NCI-H128 (cell line): Measurements from ENCODE around the gene SPDYE16.
"Not testable (repeated sequence)": the region's sequence is repeated elsewhere in the genome, so short reads cannot be mapped to it uniquely, and the experiment has no call there.

ENCODE experiments used
- DNase-seq: peaks from one replicate; lab custom pipeline; 2025; ENCODE audit not compliant: unreplicated experiment; lab: John Stamatoyannopoulos, UW

SPDYE16 gene

DNA sequence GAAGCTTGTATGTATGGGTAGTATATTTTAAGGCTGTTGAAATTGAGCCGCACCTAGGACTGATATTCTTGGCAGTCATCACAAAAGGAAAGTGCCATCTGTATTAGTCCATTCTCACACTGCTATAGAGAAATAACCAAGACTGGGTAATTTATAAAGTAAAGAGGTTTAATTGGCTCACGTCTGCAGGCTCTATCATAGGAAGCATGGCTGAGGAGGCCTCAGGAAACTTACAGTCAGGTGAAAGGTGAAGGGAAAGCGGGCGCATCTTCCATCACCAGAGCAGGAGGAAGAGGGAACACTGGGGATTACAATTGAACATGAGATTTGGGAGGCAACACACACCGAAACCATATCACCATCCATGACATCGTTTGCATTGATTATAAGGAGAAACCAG lies 8.9 kb upstream of the SPDYE16 start:
- DNase-seq = not testable (repeated sequence)

DNA sequence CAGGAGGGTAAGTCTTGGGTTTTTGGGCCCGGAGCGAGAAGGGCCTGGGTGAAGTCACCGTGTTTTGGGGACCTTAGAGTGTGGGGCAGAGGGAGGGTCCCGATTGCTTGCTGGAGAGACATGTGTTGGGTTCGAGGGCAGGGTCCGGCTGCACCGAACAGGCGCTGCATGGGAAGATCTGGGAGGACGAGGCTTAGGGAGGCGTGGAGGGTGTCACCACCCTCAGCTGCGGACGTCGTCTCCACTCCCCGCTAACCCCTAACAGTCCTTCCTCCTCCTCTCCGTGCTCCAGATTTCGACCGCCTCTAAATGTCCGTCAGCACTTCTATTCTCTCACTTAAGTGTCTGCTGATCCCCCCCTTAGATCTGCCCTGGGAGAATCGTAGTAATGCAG lies 6.8 kb upstream of the SPDYE16 start:
- DNase-seq = not testable (repeated sequence)

DNA sequence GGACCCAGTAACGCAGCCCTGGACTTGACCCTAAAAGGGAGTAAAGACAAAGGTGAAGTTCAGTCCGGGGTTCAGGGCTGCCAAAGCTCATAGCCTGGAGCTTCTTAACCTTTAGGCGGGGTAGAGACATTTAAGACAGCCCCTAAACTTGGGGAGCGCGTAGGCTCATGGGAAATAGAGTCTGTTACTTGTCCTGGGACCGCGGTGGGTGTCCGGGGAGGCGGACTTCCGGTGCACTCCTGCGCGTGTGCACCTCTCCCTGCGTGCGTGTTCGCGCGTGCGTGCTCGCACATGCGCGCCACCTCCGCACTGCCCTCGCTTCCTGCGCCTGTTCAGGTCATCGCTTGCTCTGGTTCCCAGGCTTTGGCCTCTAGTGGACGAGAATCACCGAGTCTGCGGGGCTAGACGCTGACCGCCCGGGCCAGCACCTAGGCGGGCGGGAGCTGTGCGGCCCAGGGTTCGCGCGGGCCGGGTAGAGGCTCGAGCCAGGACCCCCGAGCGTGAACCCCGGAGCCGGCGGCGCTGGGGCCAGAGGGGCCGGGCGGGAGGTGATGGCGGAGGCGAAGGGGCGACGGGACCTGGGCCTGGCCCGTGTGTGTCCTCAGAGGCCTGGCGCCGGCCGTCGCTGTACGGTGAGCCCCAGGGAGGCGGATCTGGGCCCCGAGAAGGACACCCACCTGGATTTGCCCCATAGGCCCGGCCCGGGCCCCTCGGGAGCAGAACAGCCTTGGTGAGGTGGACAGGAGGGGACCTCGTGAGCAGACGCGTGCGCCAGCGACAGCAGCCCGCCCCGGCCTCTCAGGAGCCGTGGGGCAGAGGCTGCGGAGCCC lies 6.1 kb upstream of the SPDYE16 start:
- DNase-seq = peak; percentile 74

DNA sequence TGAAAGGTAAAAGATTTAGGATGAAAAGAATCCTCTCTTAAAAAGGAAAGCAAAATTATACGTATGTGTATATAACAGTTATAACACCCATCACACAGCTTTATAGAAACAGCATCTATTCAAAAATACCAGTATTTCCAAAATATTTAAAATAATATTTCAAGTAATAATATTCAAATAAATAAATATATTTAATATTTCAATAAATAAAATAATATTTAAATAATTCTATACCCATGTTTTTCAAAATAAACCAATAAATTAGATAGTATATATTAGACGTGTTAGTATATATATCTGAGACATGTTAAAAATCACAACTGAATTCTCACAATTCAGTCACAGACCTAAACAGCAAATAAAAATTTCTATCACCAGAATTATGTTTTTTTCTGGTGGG lies 11.5 kb downstream of the SPDYE16 start:
- not testable (repeated sequence) for DNase-seq

DNA sequence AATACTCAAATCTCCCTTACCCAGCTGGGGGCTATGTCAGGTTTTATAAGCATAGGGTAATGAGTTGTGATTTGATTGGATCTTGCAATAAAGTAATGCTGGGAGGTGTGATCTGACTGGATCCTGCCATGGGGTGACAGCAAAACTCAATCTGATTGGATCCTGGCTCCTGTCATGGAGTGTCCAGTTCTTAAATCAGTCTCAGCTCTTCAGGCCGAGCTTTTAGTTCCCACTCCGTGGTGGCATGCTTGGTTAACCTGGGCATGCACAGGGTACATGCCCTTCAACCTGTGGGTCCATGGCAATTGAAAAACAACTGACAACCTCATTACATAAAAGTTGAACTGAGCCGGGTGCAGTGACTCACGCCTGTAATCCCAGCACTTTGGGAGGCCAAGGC lies 16.9 kb downstream of the SPDYE16 start:
- DNase-seq = not testable (repeated sequence)

DNA sequence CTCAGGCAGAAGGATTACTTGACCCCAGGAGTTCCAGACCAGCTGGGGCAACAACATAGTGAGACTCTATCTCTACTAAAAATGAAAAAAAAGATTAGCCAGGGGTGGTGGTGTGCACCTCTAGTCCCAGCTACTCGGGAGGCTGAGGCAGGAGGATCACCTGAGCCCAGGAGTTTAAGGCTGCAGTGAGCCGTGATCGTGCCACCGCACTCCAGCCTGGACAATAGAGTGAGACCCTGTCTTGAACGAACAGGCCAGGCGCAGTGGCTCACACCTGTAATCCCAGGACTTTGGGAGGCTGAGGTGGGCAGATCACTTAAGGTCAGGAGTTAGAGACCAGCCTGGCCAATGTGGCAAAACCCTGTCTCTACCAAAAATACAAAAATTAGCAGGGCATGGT lies 26.2 kb downstream of the SPDYE16 start:
- DNase-seq = not testable (repeated sequence)

DNA sequence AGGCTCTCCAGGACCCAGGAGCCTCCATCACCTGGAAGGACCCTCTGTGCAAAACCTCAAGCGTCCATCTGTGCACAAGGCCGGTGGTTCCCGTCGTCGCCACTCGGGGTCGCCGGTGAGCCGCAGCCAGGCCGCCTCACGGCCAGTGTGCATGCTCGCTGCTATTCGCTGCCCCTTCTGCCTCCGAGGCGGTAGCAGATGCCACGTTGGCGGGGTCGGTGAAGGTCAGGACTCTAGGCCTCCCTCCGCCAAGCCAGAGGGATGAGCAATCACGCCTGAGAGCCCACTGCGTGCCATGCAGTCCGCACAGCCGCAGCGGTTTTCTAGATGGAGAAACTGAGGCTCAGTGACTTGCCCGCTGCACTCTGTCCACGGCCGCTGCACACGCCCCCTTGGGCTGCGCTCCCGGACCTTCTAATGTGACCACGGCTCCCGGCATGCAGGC lies 27.1 kb downstream of the SPDYE16 start:
- DNase-seq = no peak

DNA sequence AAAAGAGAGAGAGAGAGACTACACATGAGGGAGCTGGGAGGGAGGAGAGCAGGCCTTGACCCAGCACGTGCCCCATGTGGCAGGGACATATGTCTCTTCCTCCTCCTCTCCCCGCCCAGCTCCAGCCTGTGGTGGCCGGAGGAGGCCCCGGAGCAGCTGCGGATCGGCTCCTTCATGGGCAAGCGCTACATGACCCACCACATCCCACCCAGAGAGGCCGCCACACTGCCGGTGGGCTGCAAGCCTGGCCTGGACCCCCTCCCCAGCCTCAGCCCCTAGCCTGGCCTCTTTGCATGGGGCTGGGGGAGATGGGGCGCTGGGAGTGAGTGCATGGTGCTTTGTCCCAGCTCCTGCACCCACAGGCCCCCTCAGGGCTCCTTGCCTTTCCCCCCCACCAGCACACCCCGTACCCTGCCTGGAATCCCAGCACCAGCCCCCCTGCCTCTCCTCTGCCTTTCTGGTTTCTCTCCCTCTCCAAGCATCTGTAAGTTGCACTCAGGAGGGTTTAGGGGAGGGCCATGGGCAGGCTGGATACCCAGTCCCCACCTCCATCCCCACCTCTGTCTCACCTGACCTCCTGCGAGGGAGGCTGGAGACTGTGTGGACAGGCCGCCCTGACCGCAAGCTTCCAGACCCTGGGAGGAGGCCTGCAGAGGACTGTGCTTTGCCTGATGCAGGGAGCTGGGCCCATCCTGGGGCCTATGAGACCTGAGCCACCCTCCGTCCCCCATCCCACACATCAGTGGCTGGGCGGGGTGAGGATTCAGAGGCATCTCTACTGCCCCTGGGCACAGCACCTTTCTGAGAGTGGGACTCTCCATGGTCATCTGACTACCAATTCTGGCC lies 27.9 kb downstream of the SPDYE16 start:
- no peak for DNase-seq

DNA sequence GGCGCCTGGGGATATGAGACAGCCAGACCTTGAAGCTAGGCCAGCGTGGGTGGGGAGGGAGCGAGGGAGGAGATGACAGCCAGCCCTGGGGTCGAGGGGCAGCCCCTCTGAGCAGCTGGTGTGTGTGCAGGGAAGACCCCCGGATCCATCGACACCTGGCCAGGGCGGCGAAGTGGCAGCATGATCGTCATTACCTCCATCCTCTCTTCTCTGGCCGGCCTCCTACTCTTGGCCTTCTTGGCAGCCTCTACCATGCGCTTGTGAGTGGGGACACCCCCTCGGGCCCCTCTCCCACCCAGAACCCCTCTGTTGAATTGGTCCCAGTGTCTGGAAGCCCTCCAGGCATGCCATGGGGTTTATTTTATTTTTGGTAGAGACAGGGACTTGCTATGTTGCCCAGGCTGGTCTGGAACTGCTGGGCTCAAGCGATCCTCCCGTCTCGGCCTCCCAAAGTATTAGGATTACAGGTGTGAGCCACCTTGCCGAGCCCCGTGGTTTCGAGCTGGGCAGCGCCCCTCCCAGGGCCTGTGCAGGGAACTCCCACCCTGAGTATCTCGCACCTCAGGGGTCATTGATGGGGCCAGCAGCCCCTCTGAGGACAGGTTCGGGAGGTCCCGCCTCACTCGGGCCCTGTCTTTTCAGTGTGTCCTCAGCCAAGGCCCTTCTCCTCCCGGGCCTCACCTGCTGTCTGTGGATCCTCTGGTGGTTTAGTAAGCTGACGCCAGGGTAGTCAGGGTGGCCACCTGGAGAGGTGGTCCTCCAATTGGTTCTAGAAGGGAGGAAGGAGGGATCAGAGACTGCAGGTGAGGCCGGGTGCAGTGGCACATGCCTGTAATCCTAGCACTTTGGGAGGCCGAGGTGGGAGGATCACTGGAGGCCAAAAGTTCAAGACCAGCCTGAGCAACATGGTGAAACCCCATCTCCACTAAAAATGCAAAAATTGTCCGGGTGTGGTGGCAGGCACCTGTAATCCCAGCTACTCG lies 29.0 kb downstream of the SPDYE16 start:
- no peak for DNase-seq

DNA sequence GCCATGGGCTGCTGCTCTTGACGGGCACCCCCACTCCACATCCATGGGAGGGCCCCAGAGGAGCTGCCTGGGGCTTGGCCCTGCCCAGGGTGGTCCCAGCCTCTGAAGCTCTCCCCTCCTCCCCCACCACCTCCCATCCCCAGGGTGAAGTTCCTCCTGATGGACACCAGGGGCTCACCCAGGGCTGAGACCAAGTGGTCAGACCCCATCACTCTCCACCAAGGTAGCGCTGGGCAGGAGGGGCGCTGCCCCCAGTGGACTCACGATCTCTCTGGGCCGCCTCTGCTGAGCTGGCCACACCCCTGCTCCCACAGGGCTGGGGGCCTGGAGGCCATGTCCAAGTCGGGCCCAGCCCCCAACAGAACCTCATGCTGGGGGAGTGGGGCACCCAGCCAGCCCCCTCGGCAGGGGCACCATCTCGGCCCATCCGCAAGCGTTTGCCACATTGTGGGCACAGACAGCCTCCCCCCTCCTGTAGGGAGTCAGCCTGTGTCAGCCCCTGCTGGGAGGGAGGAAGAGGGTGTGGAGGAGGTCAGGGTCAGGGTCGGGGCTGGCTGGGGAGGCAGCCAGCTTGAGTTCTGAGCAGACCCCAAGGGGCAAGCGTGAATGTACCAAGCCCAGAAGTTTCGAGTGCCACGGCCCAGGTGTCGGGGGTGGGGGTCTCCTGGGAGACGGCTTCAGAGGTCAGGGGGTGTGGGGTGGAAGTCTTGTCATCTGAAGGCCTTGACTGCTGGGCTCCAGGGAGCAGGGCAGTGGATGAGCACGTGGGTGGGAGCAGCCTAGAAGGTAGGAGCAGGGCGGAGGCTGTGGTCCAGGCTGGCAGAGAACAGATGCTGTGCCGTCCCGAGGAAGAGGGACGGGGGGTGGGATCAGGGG lies 29.9 kb downstream of the SPDYE16 start:
- DNase-seq = no peak

DNA sequence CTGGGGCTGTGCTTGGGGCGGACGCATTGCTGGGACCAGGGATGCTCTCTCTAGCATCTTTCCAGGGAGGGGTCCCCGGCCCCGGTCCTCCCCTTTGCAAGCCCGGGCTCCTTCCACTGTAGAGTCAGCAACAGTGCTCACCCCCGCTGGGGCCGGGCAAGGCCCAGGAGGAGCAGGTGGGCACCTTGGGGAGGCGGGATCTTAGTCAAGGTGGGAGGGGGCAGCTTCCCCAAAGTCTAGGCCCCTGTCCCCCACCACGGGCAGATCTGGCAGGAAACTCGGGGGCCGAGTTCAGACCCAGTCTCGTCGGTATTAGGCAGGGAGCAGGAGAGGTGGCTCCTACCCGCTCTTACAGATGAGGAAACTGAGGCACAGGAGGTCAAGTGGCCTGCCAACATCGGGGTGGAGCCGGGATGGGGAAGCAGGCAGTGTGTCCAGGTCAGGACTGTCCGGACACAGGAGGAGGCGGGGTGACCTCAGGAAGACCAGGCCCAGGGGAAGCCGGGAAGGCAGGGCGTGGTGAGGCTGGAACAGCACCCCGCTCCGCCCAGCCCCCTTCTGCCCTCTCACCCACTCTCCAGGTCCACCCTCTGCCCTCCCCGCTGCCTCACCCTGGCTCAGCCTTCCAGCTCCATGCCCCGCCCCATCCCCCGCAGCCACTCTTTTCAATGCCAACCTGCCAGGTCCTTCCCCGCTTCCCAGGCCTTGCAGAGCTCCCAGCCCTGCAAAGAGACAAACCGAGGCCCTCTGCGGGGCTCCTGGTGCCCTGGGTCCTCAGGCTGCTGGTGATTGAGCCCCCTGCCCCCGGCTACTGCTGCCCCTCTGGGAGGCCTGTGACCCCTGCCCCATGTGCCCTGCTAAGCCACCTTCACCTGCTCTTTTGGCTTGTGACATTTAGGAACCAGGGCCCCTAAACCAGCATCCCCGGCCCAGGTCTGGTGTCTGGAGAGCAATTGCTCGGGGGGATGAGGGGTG lies 30.9 kb downstream of the SPDYE16 start:
- not testable (repeated sequence) for DNase-seq

DNA sequence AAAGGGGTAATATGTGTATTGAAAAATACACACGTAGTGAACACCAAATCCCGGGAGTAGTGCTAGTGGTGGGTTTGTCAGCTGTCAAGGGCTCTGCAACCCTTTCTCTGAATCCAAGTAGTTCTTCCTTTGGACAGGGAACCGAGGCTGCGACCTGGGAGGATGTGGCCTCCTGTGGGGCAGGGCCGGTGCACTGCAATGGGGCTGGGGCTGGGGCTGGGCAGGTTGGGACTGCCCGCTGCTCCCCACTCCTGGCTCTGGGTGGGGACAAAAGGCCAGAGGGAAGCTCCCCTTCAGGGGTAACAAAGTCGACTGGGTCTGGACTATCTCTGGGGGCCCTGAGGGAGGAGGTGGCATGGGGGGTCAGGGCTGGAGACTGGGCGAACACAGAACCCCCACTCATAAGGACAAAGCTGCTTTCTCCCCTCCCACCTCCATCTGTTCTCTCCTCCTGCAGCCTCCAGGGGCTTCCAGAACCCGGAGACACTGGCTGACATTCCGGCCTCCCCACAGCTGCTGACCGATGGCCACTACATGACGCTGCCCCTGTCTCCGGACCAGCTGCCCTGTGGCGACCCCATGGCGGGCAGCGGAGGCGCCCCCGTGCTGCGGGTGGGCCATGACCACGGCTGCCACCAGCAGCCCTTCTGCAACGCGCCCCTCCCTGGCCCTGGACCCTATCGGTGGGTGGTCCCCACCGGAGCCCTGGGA lies 31.7 kb downstream of the SPDYE16 start:
- DNase-seq = not testable (repeated sequence)

DNA sequence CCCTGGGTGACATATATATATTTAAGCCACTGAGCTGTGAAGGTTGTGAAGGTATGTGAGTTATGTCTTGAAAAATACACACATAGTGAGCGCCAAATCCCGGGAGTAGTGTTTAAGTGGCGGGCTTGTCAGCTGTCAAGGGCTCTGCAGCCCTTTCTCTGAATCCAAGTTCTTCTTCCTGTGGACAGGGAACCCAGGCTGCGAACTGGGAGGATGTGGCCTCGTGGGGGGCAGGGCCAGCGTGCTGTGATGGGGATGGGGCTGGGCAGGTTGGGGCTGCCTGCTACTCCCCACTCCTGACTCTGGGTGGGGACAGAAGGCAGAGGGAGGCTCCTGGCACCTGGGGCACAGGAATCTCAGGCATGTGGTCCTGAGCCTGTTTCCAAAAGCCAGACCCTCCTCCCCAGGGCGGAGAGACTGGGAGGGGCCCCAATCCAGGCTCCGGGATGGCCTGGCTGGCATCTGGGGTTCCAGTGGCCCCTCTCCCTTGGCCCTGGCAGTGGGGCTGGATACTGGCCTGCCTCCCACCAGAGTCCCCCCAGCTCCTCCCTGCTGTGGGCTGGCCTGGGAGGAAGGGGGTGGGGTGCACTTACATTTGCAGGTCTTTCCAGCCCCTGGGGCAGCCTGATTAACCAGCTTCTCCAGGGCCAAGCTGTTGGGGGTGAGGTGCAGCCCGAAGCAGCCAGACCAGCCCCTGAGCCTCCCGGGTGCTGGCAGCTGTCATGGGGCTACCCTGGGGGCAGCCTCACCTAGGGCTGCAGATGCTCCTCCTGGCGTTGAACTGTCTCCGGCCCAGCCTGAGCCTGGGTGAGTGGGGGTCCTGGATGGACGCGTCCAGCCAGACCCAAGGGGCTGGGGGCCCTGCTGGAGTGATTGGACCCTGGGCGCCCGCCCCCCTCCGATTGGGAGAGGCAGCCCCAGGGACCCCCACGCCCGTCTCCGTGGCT lies 32.9 kb downstream of the SPDYE16 start, which contains the start of gene UPK3B:
Gene UPK3B (plus strand): TSS at position 622 of the 947 bp plus-strand sequence. CDS start 101 bp downstream, at position 723.
- no peak for DNase-seq

DNA sequence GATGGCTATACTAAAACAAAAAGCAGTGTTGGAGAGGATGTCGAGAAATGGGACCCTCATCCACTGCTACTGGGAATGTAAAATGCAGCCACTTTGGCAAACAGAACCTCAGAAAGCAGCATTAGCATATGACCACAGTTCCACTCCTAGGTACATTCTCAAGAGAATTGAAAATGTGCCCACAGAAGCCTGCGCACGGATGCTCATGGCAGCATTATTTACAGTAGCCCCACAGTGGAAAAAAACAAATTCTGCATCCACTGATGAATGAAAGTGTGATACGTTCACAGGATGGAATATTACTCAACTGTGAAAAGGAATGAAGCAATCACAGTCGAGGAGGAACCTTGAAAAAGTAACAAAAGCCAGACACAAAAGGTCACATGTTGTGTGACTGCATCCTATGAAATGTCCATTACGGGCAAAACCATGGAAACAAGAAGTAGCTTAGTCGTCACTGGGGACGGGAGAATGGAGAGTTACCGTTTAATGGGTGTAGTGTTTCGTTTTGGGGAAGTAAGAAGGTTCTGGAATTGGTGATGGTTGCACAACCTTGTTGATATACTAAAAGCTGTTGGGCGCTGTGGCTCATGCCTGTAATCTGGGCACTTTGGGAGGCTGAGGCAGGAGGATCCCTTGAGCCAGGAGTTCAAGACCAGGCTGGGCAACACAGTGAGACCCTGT lies 35.2 kb downstream of the SPDYE16 start:
- DNase-seq = no peak

DNA sequence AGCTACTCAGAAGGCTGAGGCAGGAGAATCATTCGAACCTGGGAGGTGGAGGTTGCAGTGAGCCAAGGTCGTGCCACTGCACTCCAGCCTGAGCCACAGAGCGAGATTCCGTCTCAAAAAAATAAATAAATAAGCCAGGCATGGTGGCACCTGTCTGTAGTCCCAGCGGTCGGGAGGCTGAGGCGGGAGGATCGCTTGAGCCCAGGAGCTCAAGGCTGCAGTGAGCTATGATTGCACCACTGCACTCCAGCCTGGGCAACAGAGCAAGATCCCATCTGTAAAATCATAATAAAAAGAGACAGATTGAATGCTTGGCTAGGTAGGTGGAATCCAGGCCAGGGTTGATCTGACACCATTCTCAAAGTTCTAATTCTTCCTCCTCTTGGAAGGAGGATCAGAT lies 36.5 kb downstream of the SPDYE16 start:
- not testable (repeated sequence) for DNase-seq

DNA sequence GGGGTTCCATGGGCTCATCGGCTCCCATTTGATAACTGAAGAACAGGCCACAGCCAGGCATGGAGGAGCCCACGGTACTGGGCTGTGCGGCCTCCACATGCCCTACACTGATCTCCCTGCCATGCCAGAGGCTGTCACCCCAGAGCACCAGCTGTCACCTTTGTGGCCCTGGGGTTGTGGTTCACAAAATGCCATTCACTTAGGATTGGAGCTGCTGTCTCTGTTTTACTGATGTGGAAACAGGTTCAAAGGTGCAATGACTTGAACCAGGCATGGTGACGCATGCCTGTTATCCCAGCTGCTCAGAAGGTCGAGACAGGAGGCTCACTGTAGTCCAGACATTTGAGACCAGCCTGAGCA lies 37.0 kb downstream of the SPDYE16 start:
- DNase-seq = no peak
